ENCODE measurements around the gene CDADC1. TPM values are rescaled to one million over a fixed set of nuclear protein-coding genes. Genes with fewer than 3 reads are reported as not detected.

The CDADC1 gene
- total RNA-seq, 1 donor from 2014 or later = 0.96 TPM

DNA sequence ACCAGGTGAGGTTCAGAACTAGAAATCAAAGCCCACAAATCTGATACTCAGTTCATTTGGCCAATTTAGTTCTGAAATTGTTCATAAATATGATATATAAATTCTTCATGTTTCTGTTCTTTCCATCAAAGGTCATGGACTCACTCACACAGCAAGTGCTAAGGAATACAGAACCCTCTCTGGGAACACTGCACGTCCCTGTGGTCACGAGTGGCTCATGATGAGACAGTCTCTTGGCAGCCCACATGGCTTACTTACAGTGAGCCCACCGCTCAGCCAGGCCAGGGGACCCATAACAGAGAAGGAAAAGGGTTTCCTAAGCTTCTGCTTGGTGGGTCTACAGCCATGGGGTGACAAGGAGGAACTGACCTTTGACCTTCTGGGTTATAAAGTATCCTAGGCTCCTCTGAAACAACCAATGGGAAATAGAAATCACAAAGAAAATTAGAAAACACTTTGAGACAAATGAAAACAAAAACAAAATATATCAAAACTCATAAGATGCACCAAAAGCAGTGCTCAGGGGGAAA is 67.4 kb downstream of the CDADC1 start:
- intact Hi-C loops (cut with DNase I) = loop anchor here (2.0 kb wide), 1 partner anchor 42 kb away; no protein-coding TSS in a partner anchor
- H3K4me3 ChIP-seq = no peak overlapping the region
- no peak for DNase-seq (ENCODE audit: low spot score in 2 of 2)
- H3K27ac ChIP-seq = peak overlapping the region in 1 of 2 donors; percentile 87
- H3K27me3 ChIP-seq = no peaks in the 10 kb centered on the region
- no peaks in the 10 kb centered on the region for H3K9me3 ChIP-seq
- peaks cover 0 to 8% of the 10 kb centered on the region in 2 donors for H3K36me3 ChIP-seq
- TF ChIP-seq, protein P1, sequence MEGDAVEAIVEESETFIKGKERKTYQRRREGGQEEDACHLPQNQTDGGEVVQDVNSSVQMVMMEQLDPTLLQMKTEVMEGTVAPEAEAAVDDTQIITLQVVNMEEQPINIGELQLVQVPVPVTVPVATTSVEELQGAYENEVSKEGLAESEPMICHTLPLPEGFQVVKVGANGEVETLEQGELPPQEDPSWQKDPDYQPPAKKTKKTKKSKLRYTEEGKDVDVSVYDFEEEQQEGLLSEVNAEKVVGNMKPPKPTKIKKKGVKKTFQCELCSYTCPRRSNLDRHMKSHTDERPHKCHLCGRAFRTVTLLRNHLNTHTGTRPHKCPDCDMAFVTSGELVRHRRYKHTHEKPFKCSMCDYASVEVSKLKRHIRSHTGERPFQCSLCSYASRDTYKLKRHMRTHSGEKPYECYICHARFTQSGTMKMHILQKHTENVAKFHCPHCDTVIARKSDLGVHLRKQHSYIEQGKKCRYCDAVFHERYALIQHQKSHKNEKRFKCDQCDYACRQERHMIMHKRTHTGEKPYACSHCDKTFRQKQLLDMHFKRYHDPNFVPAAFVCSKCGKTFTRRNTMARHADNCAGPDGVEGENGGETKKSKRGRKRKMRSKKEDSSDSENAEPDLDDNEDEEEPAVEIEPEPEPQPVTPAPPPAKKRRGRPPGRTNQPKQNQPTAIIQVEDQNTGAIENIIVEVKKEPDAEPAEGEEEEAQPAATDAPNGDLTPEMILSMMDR (IDR thresholded peaks at IDR 0.05) = no peak
- peaks cover 9 to 21% of the 10 kb centered on the region in 2 donors for H3K4me1 ChIP-seq

DNA sequence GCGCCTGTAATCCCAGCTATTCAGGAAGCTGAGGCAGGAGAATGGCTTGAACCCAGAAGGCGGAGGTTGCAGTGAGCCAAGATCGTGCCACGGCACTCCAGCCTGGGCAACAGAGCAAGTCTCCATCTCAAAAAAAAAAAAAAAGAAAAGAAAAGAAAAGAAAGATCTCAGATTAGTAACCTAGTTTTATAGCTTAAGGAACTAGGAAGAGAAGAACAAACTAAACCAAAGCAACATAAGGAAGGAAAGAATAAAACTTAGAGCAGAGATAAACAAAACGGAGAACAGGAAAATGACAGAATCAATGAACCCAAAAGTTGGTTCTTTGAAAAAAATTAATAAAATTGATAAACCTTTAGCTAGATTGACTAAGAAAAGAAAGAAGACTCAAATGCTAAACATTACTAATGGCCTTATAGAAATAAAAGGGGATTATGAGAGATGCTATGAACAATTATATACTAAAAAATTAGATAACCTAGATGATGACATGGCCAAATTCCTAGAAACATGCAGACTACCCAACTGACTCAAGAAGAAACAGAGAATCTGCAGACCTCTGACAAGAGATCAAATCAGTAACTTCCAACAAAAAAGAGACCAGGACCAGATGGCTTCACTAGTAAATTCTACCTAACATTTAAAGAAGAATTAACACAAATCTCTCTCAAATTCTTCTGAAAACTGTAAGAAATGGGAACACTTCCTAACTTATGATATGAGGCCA is 68.2 kb downstream of the CDADC1 start:
- no peak for DNase-seq (ENCODE audit: low spot score in 2 of 2)
- Histone ChIP-seq H3K27me3 (no peaks in the 10 kb centered on the region), H3K9me3 (no peaks in the 10 kb centered on the region), H3K4me3 (no peak overlapping the region), H3K27ac (peak overlapping the region in 1 of 2 donors; percentile 87), H3K36me3 (no peaks in the 10 kb centered on the region), H3K4me1 (peaks cover 9 to 21% of the 10 kb centered on the region in 2 donors)
- intact Hi-C loops (cut with DNase I) = loop anchor here (2.0 kb wide), 1 partner anchor 41 kb away; no protein-coding TSS in a partner anchor
- TF ChIP-seq, protein P1 (IDR thresholded peaks at IDR 0.05) = no peak

DNA sequence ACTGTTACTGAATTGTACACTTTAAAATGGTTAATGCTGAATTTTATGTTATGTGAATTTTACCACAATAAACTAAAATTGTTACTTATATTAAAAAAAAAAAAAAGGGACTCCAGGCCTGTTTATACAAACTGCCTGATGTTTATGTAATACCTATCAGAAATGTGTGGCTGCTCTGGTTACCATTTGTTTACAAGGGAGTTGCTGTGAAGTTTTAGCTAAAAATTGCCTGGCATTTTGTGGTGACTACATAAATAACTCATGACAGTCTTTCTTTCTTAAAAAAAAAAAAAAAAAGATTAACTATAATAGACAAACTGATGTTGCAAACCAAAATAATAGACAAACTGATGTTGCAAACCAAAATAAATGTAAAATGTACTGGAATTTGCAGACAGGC is 71.8 kb downstream of the CDADC1 start:
- intact Hi-C loops (cut with DNase I) = no loop called here
- H3K36me3 ChIP-seq = no peaks in the 10 kb centered on the region
- peak overlapping the region; percentile 9 to 52 for H3K27ac ChIP-seq
- no peak for DNase-seq (ENCODE audit: low spot score in 2 of 2)
- peaks cover 1 to 10% of the 10 kb centered on the region in 2 donors for H3K4me1 ChIP-seq
- H3K9me3 ChIP-seq = no peaks in the 10 kb centered on the region
- H3K27me3 ChIP-seq = no peaks in the 10 kb centered on the region
- TF ChIP-seq, protein P1 (IDR thresholded peaks at IDR 0.05) = no peak
- no peak overlapping the region for H3K4me3 ChIP-seq

- Histone ChIP-seq H3K4me3 (no peak overlapping the region), H3K27ac (peak overlapping the region; percentile 5 to 9), H3K4me1 (peaks cover 0 to 6% of the 10 kb centered on the region in 2 donors), H3K9me3 (no peaks in the 10 kb centered on the region), H3K36me3 (no peaks in the 10 kb centered on the region), H3K27me3 (no peaks in the 10 kb centered on the region)
- intact Hi-C loops (cut with DNase I) = no loop called here
- DNase-seq (ENCODE audit: low spot score in 2 of 2) = no peak
- TF ChIP-seq, protein P1 (IDR thresholded peaks at IDR 0.05) = no peak
Observed at GRCh38 chr13:49319951-49320350, 72.2 kb downstream of the CDADC1 start.

DNA sequence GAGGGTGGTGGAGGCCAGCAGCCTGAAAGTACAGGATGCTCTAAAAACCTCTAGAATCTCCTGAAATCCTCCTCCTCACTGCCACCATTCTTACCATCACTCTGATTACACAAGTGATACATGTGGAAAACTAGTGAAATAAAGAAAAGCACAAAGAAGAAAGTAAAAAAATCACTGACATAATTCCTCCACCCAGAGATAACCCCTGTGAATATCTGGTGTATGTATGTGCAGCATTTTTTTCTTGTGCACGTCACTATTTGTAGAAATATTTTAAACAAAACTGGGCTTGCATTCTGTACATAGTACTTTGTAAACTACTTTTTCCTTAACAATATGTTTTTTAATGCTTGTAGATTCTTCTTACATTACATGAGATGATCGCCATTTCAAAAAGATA is 73.2 kb downstream of the CDADC1 start:
- no peaks in the 10 kb centered on the region for H3K36me3 ChIP-seq
- intact Hi-C loops (cut with DNase I) = no loop called here
- DNase-seq (ENCODE audit: low spot score in 2 of 2) = no peak

More for the DNA sequence above, 73.2 kb downstream of the CDADC1 start:
- H3K27me3 ChIP-seq = no peaks in the 10 kb centered on the region
- TF ChIP-seq, protein P1 (IDR thresholded peaks at IDR 0.05) = no peak
- H3K9me3 ChIP-seq = no peaks in the 10 kb centered on the region
- H3K4me3 ChIP-seq = no peak overlapping the region
- H3K27ac ChIP-seq = no peak overlapping the region
- H3K4me1 ChIP-seq = peaks cover 0 to 5% of the 10 kb centered on the region in 2 donors

All from ascending aorta (tissue), 2 donors.